Urinary bladder (tissue), 4 donors: Measurements from ENCODE around the gene FOXJ3. TPM values are rescaled to one million over a fixed set of nuclear protein-coding genes. Genes with fewer than 3 reads are reported as not detected.

ENCODE experiments used
- DNase-seq: peaks from one replicate; pipeline ENCODE4 v3.0.0-alpha.2; 2015; ENCODE audit errors: extremely low spot score
- H3K27ac ChIP-seq: one replicate; pipeline ENCODE4 v1.5.1; 2013; ENCODE audit warnings: low read depth, mild to moderate bottlenecking, moderate library complexity
- H3K36me3 ChIP-seq: one replicate; pipeline ENCODE4 v1.6.1; 2013; ENCODE audit warnings: mild to moderate bottlenecking, moderate library complexity; ENCODE audit not compliant: insufficient read depth
- H3K4me1 ChIP-seq: one replicate; pipeline ENCODE4 v1.6.1; 2013; ENCODE audit warnings: mild to moderate bottlenecking, moderate library complexity; ENCODE audit not compliant: insufficient read depth
- H3K4me3 ChIP-seq: one replicate; pipeline ENCODE4 v1.5.1; 2013; ENCODE audit warnings: low read depth, low read length
- WGBS: extraction: QIAGEN DNeasy Blood & Tissue Kit; methylation state at CpG from one replicate; pipeline ENCODE4 v1.1.7; 2013; 5-methylcytosine and 5-hydroxymethylcytosine counted together
- polyA plus RNA-seq: library from polyadenylated mRNA; stranded (reverse); fragments of 200-250 nt; gene quantifications from one replicate; pipeline ENCODE4 v1.2.3, GENCODE V29; 2013
- total RNA-seq: library from RNA; depleted of rRNA; stranded (reverse); fragments of >200 nt; gene quantifications from one replicate; pipeline ENCODE4 v1.2.3, GENCODE V29; 2014
- donor health status: healthy with polysubstance abuse.
- donor health status: healthy.

The FOXJ3 gene
- total and polyA plus RNA-seq, 2 donors, result 21.4 to 103 TPM

GRCh38 chr1:42325014-42325402 is 10.0 kb downstream of the FOXJ3 start:
- no peak for DNase-seq
- Histone ChIP-seq H3K4me1 (peaks cover 2% of the 10 kb centered on the region), H3K36me3 (no peaks in the 10 kb centered on the region), H3K4me3 (no peak overlapping the region), H3K27ac (no peak overlapping the region)
- 81% methylated on average over 2 of the region's 2 CpGs for WGBS

GRCh38 chr1:42324398-42325013 is 10.5 kb downstream of the FOXJ3 start:
- Histone ChIP-seq H3K4me3 (no peak overlapping the region), H3K27ac (no peak overlapping the region), H3K36me3 (no peaks in the 10 kb centered on the region), H3K4me1 (peaks cover 4% of the 10 kb centered on the region)
- WGBS, result 90% methylated on average over 6 of the region's 6 CpGs
- no peak for DNase-seq

- Histone ChIP-seq H3K36me3 (no peaks in the 10 kb centered on the region), H3K4me3 (no peak overlapping the region), H3K27ac (no peak overlapping the region), H3K4me1 (peaks cover 4% of the 10 kb centered on the region)
- 62% methylated on average over 2 of the region's 2 CpGs for WGBS
- no peak for DNase-seq
Measured at GRCh38 chr1:42323551-42323950, 11.5 kb downstream of the FOXJ3 start.

GRCh38 chr1:42322577-42322976 is 12.5 kb downstream of the FOXJ3 start:
- Histone ChIP-seq H3K4me1 (peaks cover 4% of the 10 kb centered on the region), H3K4me3 (no peak overlapping the region), H3K27ac (no peak overlapping the region), H3K36me3 (no peaks in the 10 kb centered on the region)
- DNase-seq, result no peak
- 28% methylated on average over 1 of the region's 1 CpG for WGBS

GRCh38 chr1:42321731-42322130 is 13.3 kb downstream of the FOXJ3 start:
- H3K27ac ChIP-seq, result no peak overlapping the region
- WGBS, result 44% methylated on average over 4 of the region's 4 CpGs
- peaks cover 4% of the 10 kb centered on the region for H3K4me1 ChIP-seq
- no peaks in the 10 kb centered on the region for H3K36me3 ChIP-seq
- no peak overlapping the region for H3K4me3 ChIP-seq
- DNase-seq, result no peak

- DNase-seq, result no peak
- no peaks in the 10 kb centered on the region for H3K36me3 ChIP-seq
- no peak overlapping the region for H3K4me3 ChIP-seq
- H3K4me1 ChIP-seq, result peaks cover 4% of the 10 kb centered on the region
- 41% methylated on average over 2 of the region's 2 CpGs for WGBS
- H3K27ac ChIP-seq, result no peak overlapping the region
Measured at GRCh38 chr1:42320708-42321107, 14.3 kb downstream of the FOXJ3 start.

- no peak overlapping the region for H3K4me3 ChIP-seq
- 31% methylated on average over 6 of the region's 6 CpGs for WGBS
- peak overlapping the region; percentile 10 for H3K27ac ChIP-seq
Measured at GRCh38 chr1:42319871-42320484, 15.1 kb downstream of the FOXJ3 start.

GRCh38 chr1:42319128-42319851 is 15.7 kb downstream of the FOXJ3 start:
- peaks cover 4% of the 10 kb centered on the region for H3K4me1 ChIP-seq
- DNase-seq, result no peak
- H3K4me3 ChIP-seq, result no peak overlapping the region
- 48% methylated on average over 4 of the region's 4 CpGs for WGBS
- H3K36me3 ChIP-seq, result no peaks in the 10 kb centered on the region
- H3K27ac ChIP-seq, result no peak overlapping the region

More at GRCh38 chr1:42319871-42320484, 15.1 kb downstream of the FOXJ3 start:
- H3K36me3 ChIP-seq, result no peaks in the 10 kb centered on the region
- DNase-seq, result no peak
- peaks cover 4% of the 10 kb centered on the region for H3K4me1 ChIP-seq

GRCh38 chr1:42318601-42319000 is 16.4 kb downstream of the FOXJ3 start:
- no peak overlapping the region for H3K4me3 ChIP-seq
- no peak for DNase-seq
- no peak overlapping the region for H3K27ac ChIP-seq
- peaks cover 4% of the 10 kb centered on the region for H3K4me1 ChIP-seq
- H3K36me3 ChIP-seq, result no peaks in the 10 kb centered on the region
- 91% methylated on average over 4 of the region's 4 CpGs for WGBS

GRCh38 chr1:42317308-42317707 is 17.7 kb downstream of the FOXJ3 start:
- no peaks in the 10 kb centered on the region for H3K36me3 ChIP-seq
- DNase-seq, result no peak
- no peak overlapping the region for H3K4me3 ChIP-seq
- peaks cover 2% of the 10 kb centered on the region for H3K4me1 ChIP-seq
- WGBS, result 84% methylated on average over 1 of the region's 1 CpG
- H3K27ac ChIP-seq, result peak overlapping the region; percentile 18

GRCh38 chr1:42316292-42316691 is 18.7 kb downstream of the FOXJ3 start:
- Histone ChIP-seq H3K4me3 (no peak overlapping the region), H3K4me1 (peaks cover 2% of the 10 kb centered on the region), H3K27ac (no peak overlapping the region), H3K36me3 (no peaks in the 10 kb centered on the region)
- WGBS, result 45% methylated on average over 2 of the region's 2 CpGs
- no peak for DNase-seq

GRCh38 chr1:42315500-42315899 is 19.5 kb downstream of the FOXJ3 start:
- H3K36me3 ChIP-seq, result no peaks in the 10 kb centered on the region
- DNase-seq, result no peak
- WGBS, result 70% methylated on average over 2 of the region's 2 CpGs
- H3K4me3 ChIP-seq, result no peak overlapping the region
- H3K4me1 ChIP-seq, result peaks cover 2% of the 10 kb centered on the region
- no peak overlapping the region for H3K27ac ChIP-seq

- H3K36me3 ChIP-seq, result no peaks in the 10 kb centered on the region
- 94% methylated on average over 3 of the region's 3 CpGs for WGBS
- H3K4me1 ChIP-seq, result no peaks in the 10 kb centered on the region
- DNase-seq, result no peak
- H3K4me3 ChIP-seq, result no peak overlapping the region
- H3K27ac ChIP-seq, result no peak overlapping the region
Measured at GRCh38 chr1:42313970-42314369, 21.1 kb downstream of the FOXJ3 start.

- 59% methylated on average over 7 of the region's 7 CpGs for WGBS
- no peaks in the 10 kb centered on the region for H3K4me1 ChIP-seq
- H3K27ac ChIP-seq, result no peak overlapping the region
- H3K4me3 ChIP-seq, result no peak overlapping the region
- no peak for DNase-seq
- no peaks in the 10 kb centered on the region for H3K36me3 ChIP-seq
Measured at GRCh38 chr1:42312576-42313212, 22.3 kb downstream of the FOXJ3 start.
